SK-N-DZ (cell line): ENCODE measurements around the gene SFMBT2.
A peak's percentile ranks its signal among the peaks of the same experiment; 100 is the strongest.

Experiments
- DNase-seq: peaks from one replicate; pipeline ENCODE4 v3.0.0-alpha.2; 2015; ENCODE audit warnings: low spot score

The SFMBT2 gene

GRCh38 chr10:7365027-7365745, 45.6 kb downstream of the SFMBT2 start:
- DNase-seq = no peak

- no peak for DNase-seq
Measured at GRCh38 chr10:7364474-7364873, 46.4 kb downstream of the SFMBT2 start.

GRCh38 chr10:7363700-7364099, 47.1 kb downstream of the SFMBT2 start:
- DNase-seq = no peak

- DNase-seq = no peak
Measured at GRCh38 chr10:7362471-7362870, 48.4 kb downstream of the SFMBT2 start.

- DNase-seq = no peak
Measured at GRCh38 chr10:7361316-7361715, 49.5 kb downstream of the SFMBT2 start.

GRCh38 chr10:7359954-7360353, 50.9 kb downstream of the SFMBT2 start:
- DNase-seq = no peak

- DNase-seq = no peak
Measured at GRCh38 chr10:7359356-7359755, 51.5 kb downstream of the SFMBT2 start.

GRCh38 chr10:7357193-7357592, 53.6 kb downstream of the SFMBT2 start:
- DNase-seq = no peak

GRCh38 chr10:7354330-7355047, 56.3 kb downstream of the SFMBT2 start:
- peak; percentile 96 for DNase-seq

GRCh38 chr10:7351894-7352293, 58.9 kb downstream of the SFMBT2 start:
- no peak for DNase-seq

- DNase-seq = no peak
Measured at GRCh38 chr10:7350541-7351195, 60.2 kb downstream of the SFMBT2 start.

- no peak for DNase-seq
Measured at GRCh38 chr10:7345717-7346116, 65.1 kb downstream of the SFMBT2 start.

- DNase-seq = no peak
Measured at GRCh38 chr10:7343040-7343439, 67.8 kb downstream of the SFMBT2 start.

- no peak for DNase-seq
Measured at GRCh38 chr10:7340179-7340874, 70.5 kb downstream of the SFMBT2 start.

- no peak for DNase-seq
Measured at GRCh38 chr10:7339510-7339909, 71.3 kb downstream of the SFMBT2 start.

- DNase-seq = no peak
Measured at GRCh38 chr10:7338469-7338868, 72.4 kb downstream of the SFMBT2 start.

- DNase-seq = no peak
Measured at GRCh38 chr10:7337431-7338171, 73.2 kb downstream of the SFMBT2 start.

GRCh38 chr10:7335977-7336376, 74.9 kb downstream of the SFMBT2 start:
- DNase-seq = no peak

- DNase-seq = peak; percentile 69
Measured at GRCh38 chr10:7334642-7334964, 76.2 kb downstream of the SFMBT2 start.

GRCh38 chr10:7333961-7334641, 76.7 kb downstream of the SFMBT2 start:
- DNase-seq = peak; percentile 82

GRCh38 chr10:7329219-7329618, 81.6 kb downstream of the SFMBT2 start:
- DNase-seq = no peak
